Hepatocyte (in vitro differentiated cells): ENCODE measurements around the gene PARP8.

ENCODE experiments used
- CTCF ChIP-seq: fragments of 200-600 bp; sonication (generic); IDR thresholded peaks from 2 replicates; pipeline ENCODE4 v1.5.1; 2016; ENCODE audit warnings: antibody characterized with exemption, mild to moderate bottlenecking; ENCODE audit not compliant: poor library complexity
- EZH2 ChIP-seq: fragments of 200-600 bp; sonication (generic); IDR thresholded peaks from 2 replicates; pipeline ENCODE4 v1.6.1; 2016; ENCODE audit warnings: antibody characterized with exemption, mild to moderate bottlenecking, borderline replicate concordance

- TF ChIP-seq CTCF (no peak), EZH2 (no peak)
Observed at GRCh38 chr5:50730336-50730735, 63.9 kb downstream of the PARP8 start.
